Activated T-helper 1 cell treated with anti-CD3 and anti-CD28 coated beads, Interleukin-12 subunit alpha, Interleukin-12 subunit beta, Interleukin-2, Interleukin-4 antibody, amounts not matched to agents 30 ng/mL and 10 ng/mL and 1 ng/mL, durations not matched to agents 14 hours and 24 hours and 36 hours (primary cell): ENCODE results near the gene CDC37L1. TPM values are rescaled to one million over a fixed set of nuclear protein-coding genes. Genes with fewer than 3 reads are reported as not detected.

Experiments used
- DNase-seq: peaks from one replicate; pipeline ENCODE4 v3.0.0; 2021; ENCODE audit warnings: low spot score
- H3K27ac Mint-ChIP-seq: one replicate; pipeline ENCODE4 v1.8.0; 2021; ENCODE audit warnings: mild to moderate bottlenecking, mixed read lengths
- H3K27me3 Mint-ChIP-seq: one replicate; pipeline ENCODE4 v1.8.0; 2022; ENCODE audit warnings: mild to moderate bottlenecking, moderate library complexity, mixed read lengths; ENCODE audit not compliant: insufficient read depth
- H3K36me3 Mint-ChIP-seq: one replicate; pipeline ENCODE4 v1.8.0; 2021; ENCODE audit warnings: low read depth, mixed read lengths
- H3K4me1 Mint-ChIP-seq: one replicate; pipeline ENCODE4 v1.8.0; 2021; ENCODE audit warnings: low read depth, mixed read lengths
- H3K4me3 Mint-ChIP-seq: one replicate; pipeline ENCODE4 v1.8.0; 2021; ENCODE audit warnings: mild to moderate bottlenecking, moderate library complexity, mixed read lengths
- H3K9me3 Mint-ChIP-seq: one replicate; pipeline ENCODE4 v1.8.0; 2021; ENCODE audit warnings: mixed read lengths
- intact Hi-C: fragments of 100-400 bp; cut with micrococcal nuclease; formaldehyde crosslinking; loops from one replicate; pipeline ENCODE4 v1.15.1; 2024
- total RNA-seq: library from RNA; stranded (reverse); gene quantifications from 2 replicates; pipeline ENCODE4 v1.2.3, GENCODE V29; 2022

The CDC37L1 gene
- total RNA-seq, 1 donor from 2014 or later, result 11.3 TPM

- intact Hi-C loops, result loop anchor here (1.0 to 10.0 kb wide), 5 partner anchors 18 to 1277 kb away; partner anchors contain the start of gene CDC37L1
- H3K27ac Mint-ChIP-seq, result peak overlapping the region; percentile 88
- DNase-seq, result no peak
- H3K4me3 Mint-ChIP-seq, result peak overlapping the region; percentile 89
- H3K36me3 Mint-ChIP-seq, result peaks cover 7% of the 10 kb centered on the region
- H3K9me3 Mint-ChIP-seq, result no peaks in the 10 kb centered on the region
- peaks cover 52% of the 10 kb centered on the region for H3K4me1 Mint-ChIP-seq
- H3K27me3 Mint-ChIP-seq, result peaks cover 15% of the 10 kb centered on the region
These were observed 17.8 kb upstream of the CDC37L1 start for GRCh38 chr9:4661611-4662010.

GRCh38 chr9:4662108-4662988, 17.0 kb upstream of the CDC37L1 start, which contains the start of gene PLPP6:
Gene PLPP6, plus strand, starts transcription at chr9:4662294. Its CDS starts 82 bp downstream, at chr9:4662376.
- Mint-ChIP-seq H3K4me3 (peak within 1 kb of the TSS; percentile 89), H3K9me3 (no peaks in the 10 kb centered on the region), H3K4me1 (peaks cover 59% of the 10 kb centered on the region), H3K27ac (peak within 1 kb of the TSS; percentile 88), H3K27me3 (peaks cover 15% of the 10 kb centered on the region), H3K36me3 (peaks cover 7% of the 10 kb centered on the region)
- peak; percentile 73 for DNase-seq
- intact Hi-C loops, result loop anchor here (1.0 to 10.0 kb wide), 5 partner anchors 17 to 1278 kb away; partner anchors contain the start of gene CDC37L1

- peak overlapping the region; percentile 62 for H3K27ac Mint-ChIP-seq
- H3K27me3 Mint-ChIP-seq, result peaks cover 12% of the 10 kb centered on the region
- peaks cover 7% of the 10 kb centered on the region for H3K36me3 Mint-ChIP-seq
- no peaks in the 10 kb centered on the region for H3K9me3 Mint-ChIP-seq
- H3K4me3 Mint-ChIP-seq, result peak overlapping the region; percentile 89
- intact Hi-C loops, result loop anchor here (1.0 to 10.0 kb wide), 6 partner anchors 16 to 1278 kb away; partner anchors contain the start of gene CDC37L1
- DNase-seq, result no peak
- H3K4me1 Mint-ChIP-seq, result peaks cover 66% of the 10 kb centered on the region
These were observed 16.2 kb upstream of the CDC37L1 start for GRCh38 chr9:4662989-4663792.

DNA sequence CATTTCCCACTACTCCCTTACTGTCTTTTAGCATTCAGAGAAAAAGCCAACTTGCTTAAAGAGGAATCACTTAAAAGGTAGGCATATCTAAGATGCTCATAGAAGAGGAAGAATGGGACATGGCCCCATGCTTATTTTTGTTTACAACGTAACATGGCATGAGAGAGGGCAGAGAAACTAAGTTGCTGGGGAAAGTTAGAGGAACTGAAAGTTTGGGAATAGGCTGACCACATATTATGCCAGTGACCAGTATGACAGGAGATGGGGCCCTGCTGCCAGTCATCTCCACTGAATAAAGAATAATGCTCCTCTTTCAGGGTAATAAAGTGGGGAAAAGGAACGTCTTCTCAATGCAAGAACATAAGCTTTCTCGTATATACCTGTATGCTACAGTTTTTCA, 15.4 kb upstream of the CDC37L1 start:
- Mint-ChIP-seq H3K27me3 (peaks cover 11% of the 10 kb centered on the region), H3K9me3 (no peaks in the 10 kb centered on the region), H3K36me3 (peaks cover 7% of the 10 kb centered on the region), H3K4me3 (peak overlapping the region; percentile 51), H3K27ac (peak overlapping the region; percentile 45), H3K4me1 (peaks cover 72% of the 10 kb centered on the region)
- no peak for DNase-seq
- intact Hi-C loops, result loop anchor here (1.0 to 10.0 kb wide), 4 partner anchors 26 to 1279 kb away; no protein-coding TSS in a partner anchor

DNA sequence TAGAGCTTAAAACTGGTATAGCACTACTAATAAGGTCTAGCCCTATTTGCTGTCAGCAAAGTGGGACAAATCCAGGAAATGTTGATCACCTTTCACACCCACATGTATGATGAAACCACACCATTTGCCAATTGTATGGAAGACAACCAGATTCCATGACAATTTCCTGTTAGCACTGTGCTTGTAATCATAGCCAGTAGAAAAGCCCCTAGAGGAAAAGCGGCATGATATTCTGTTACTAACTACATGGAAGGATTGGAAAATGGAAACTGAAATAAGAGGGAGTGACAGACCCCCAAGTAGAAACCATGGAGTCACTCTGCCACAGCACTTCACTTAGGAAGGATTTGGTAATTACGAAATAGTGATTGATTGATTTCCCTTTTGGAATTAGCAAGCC, 14.0 kb upstream of the CDC37L1 start:
- peaks cover 77% of the 10 kb centered on the region for H3K4me1 Mint-ChIP-seq
- H3K27me3 Mint-ChIP-seq, result peaks cover 2% of the 10 kb centered on the region
- no peak overlapping the region for H3K27ac Mint-ChIP-seq
- no peaks in the 10 kb centered on the region for H3K9me3 Mint-ChIP-seq
- intact Hi-C loops, result loop anchor here (5.0 to 10.0 kb wide), 2 partner anchors 148 to 1281 kb away; no protein-coding TSS in a partner anchor
- DNase-seq, result no peak
- peaks cover 7% of the 10 kb centered on the region for H3K36me3 Mint-ChIP-seq
- peak overlapping the region; percentile 80 for H3K4me3 Mint-ChIP-seq

GRCh38 chr9:4666042-4666699, 13.2 kb upstream of the CDC37L1 start, which contains the start of gene SPATA6L:
Gene SPATA6L, minus strand, starts transcription at chr9:4666480. Its CDS starts 230 bp downstream, at chr9:4666250.
- H3K9me3 Mint-ChIP-seq, result no peaks in the 10 kb centered on the region
- H3K27me3 Mint-ChIP-seq, result no peaks in the 10 kb centered on the region
- H3K36me3 Mint-ChIP-seq, result peaks cover 7% of the 10 kb centered on the region
- H3K4me3 Mint-ChIP-seq, result peak within 1 kb of the TSS; percentile 80
- DNase-seq, result no peak
- H3K4me1 Mint-ChIP-seq, result peaks cover 83% of the 10 kb centered on the region
- intact Hi-C loops, result loop anchor here (1.0 to 10.0 kb wide), 4 partner anchors 13 to 1281 kb away; partner anchors contain the start of gene CDC37L1
- peak within 1 kb of the TSS; percentile 72 for H3K27ac Mint-ChIP-seq

- intact Hi-C loops, result loop anchor here (5.0 to 10.0 kb wide), 2 partner anchors 150 to 1283 kb away; no protein-coding TSS in a partner anchor
- Mint-ChIP-seq H3K27me3 (no peaks in the 10 kb centered on the region), H3K4me3 (no peak overlapping the region), H3K9me3 (no peaks in the 10 kb centered on the region), H3K4me1 (peaks cover 71% of the 10 kb centered on the region), H3K27ac (no peak overlapping the region), H3K36me3 (peaks cover 7% of the 10 kb centered on the region)
- no peak for DNase-seq
These were observed 11.7 kb upstream of the CDC37L1 start for GRCh38 chr9:4667681-4668080.

GRCh38 chr9:4668604-4669003, 10.8 kb upstream of the CDC37L1 start:
- no peaks in the 10 kb centered on the region for H3K27me3 Mint-ChIP-seq
- H3K4me3 Mint-ChIP-seq, result no peak overlapping the region
- peaks cover 62% of the 10 kb centered on the region for H3K4me1 Mint-ChIP-seq
- no peaks in the 10 kb centered on the region for H3K9me3 Mint-ChIP-seq
- peaks cover 7% of the 10 kb centered on the region for H3K36me3 Mint-ChIP-seq
- DNase-seq, result no peak
- intact Hi-C loops, result loop anchor here (5.0 to 10.0 kb wide), 2 partner anchors 151 to 1284 kb away; no protein-coding TSS in a partner anchor
- peak overlapping the region; percentile 10 for H3K27ac Mint-ChIP-seq

- Mint-ChIP-seq H3K4me1 (peaks cover 50% of the 10 kb centered on the region), H3K9me3 (no peaks in the 10 kb centered on the region), H3K36me3 (peaks cover 3% of the 10 kb centered on the region), H3K4me3 (no peak overlapping the region), H3K27ac (no peak overlapping the region), H3K27me3 (no peaks in the 10 kb centered on the region)
- no peak for DNase-seq
- intact Hi-C loops, result loop anchor here (5.0 to 10.0 kb wide), 3 partner anchors 153 to 1285 kb away; no protein-coding TSS in a partner anchor
These were observed 9.5 kb upstream of the CDC37L1 start for GRCh38 chr9:4669890-4670289.

- no peaks in the 10 kb centered on the region for H3K36me3 Mint-ChIP-seq
- H3K4me1 Mint-ChIP-seq, result peaks cover 43% of the 10 kb centered on the region
- DNase-seq, result no peak
- peak overlapping the region; percentile 37 for H3K27ac Mint-ChIP-seq
- intact Hi-C loops, result loop anchor here (10.0 kb wide), 1 partner anchor 1174 kb away; no protein-coding TSS in a partner anchor
- H3K27me3 Mint-ChIP-seq, result no peaks in the 10 kb centered on the region
- no peaks in the 10 kb centered on the region for H3K9me3 Mint-ChIP-seq
- no peak overlapping the region for H3K4me3 Mint-ChIP-seq
These were observed 8.8 kb upstream of the CDC37L1 start for GRCh38 chr9:4670591-4670990.

DNA sequence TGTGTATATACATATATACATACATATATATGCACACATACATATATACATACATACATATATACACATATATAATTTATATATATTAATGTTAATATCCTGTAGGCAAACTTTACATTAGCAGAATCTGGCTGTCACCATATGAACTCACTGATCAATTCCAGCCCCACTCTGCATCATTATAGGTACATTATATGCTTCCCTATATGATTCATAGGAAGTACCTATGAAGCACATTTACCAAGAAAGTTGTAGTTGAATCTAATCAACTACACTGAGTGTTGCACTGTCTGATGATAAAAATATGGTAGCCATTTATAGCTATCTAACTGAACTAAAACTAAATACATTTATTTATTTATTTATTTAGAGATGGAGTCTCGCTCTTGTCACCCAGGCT, 7.6 kb upstream of the CDC37L1 start:
- intact Hi-C loops, result loop anchor here (10.0 kb wide), 1 partner anchor 1173 kb away; no protein-coding TSS in a partner anchor
- Mint-ChIP-seq H3K27ac (no peak overlapping the region), H3K27me3 (no peaks in the 10 kb centered on the region), H3K4me1 (peaks cover 31% of the 10 kb centered on the region), H3K36me3 (peaks cover 2% of the 10 kb centered on the region), H3K4me3 (no peak overlapping the region), H3K9me3 (no peaks in the 10 kb centered on the region)
- DNase-seq, result no peak

DNA sequence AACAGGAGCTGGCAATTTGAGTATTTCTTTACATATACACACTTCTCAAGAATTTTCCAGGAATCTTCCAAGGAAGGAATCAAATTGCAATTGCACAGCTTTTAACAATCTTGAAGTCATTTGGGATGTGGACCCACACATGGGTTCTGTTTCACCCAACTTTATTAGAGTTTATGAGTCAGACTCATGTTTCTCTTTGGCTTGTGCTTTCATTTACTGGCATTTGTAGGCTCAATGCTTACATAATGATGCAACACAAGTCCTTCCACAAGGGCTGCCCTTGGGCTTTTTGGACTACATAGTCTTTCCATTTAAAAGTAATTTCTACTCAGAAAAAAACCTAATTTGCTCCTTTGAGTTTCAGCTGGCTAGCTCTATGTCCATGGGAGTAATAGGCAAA, 4.6 kb upstream of the CDC37L1 start:
- Mint-ChIP-seq H3K27ac (no peak overlapping the region), H3K27me3 (no peaks in the 10 kb centered on the region), H3K4me3 (no peak overlapping the region), H3K36me3 (peaks cover 2% of the 10 kb centered on the region), H3K9me3 (no peaks in the 10 kb centered on the region), H3K4me1 (peaks cover 13% of the 10 kb centered on the region)
- intact Hi-C loops, result loop anchor here (5.0 to 10.0 kb wide), 5 partner anchors 367 to 1333 kb away; partner anchors contain the start of genes PLGRKT and RIC1
- DNase-seq, result no peak
